GM21526 (cell line): ENCODE data around the gene SIK3.

Source experiments
- ATAC-seq: cut with Tn5 transposase; IDR thresholded peaks from one replicate; pipeline ENCODE4 v1.9.1; 2021; ENCODE audit warnings: moderate library complexity; ENCODE audit not compliant: unreplicated experiment, low FRiP score

SIK3 gene

GRCh38 chr11:116936754-116937446 lies 161.3 kb downstream of the SIK3 start:
- no peak for ATAC-seq

GRCh38 chr11:116935514-116935913 lies 162.7 kb downstream of the SIK3 start:
- no peak for ATAC-seq

GRCh38 chr11:116935089-116935488 lies 163.1 kb downstream of the SIK3 start:
- no peak for ATAC-seq

GRCh38 chr11:116933961-116934360 lies 164.3 kb downstream of the SIK3 start:
- no peak for ATAC-seq

GRCh38 chr11:116932181-116932580 lies 166.0 kb downstream of the SIK3 start:
- ATAC-seq, result no peak

- ATAC-seq, result no peak
These were observed 166.8 kb downstream of the SIK3 start for GRCh38 chr11:116931206-116931953.

GRCh38 chr11:116930586-116930985 lies 167.6 kb downstream of the SIK3 start:
- no peak for ATAC-seq

- ATAC-seq, result no peak
These were observed 168.1 kb downstream of the SIK3 start for GRCh38 chr11:116930177-116930576.

- ATAC-seq, result no peak
These were observed 168.7 kb downstream of the SIK3 start for GRCh38 chr11:116929414-116930090.

- ATAC-seq, result no peak
These were observed 169.4 kb downstream of the SIK3 start for GRCh38 chr11:116928845-116929244.

- ATAC-seq, result peak; percentile 65
These were observed 170.0 kb downstream of the SIK3 start for GRCh38 chr11:116928102-116928777.

GRCh38 chr11:116927163-116927974 lies 170.9 kb downstream of the SIK3 start:
- ATAC-seq, result no peak

GRCh38 chr11:116925050-116925449 lies 173.2 kb downstream of the SIK3 start:
- no peak for ATAC-seq

GRCh38 chr11:116918925-116919655 lies 179.1 kb downstream of the SIK3 start:
- no peak for ATAC-seq

GRCh38 chr11:116917632-116918031 lies 180.6 kb downstream of the SIK3 start:
- ATAC-seq, result no peak

GRCh38 chr11:116916886-116917285 lies 181.3 kb downstream of the SIK3 start:
- ATAC-seq, result no peak

GRCh38 chr11:116916052-116916451 lies 182.2 kb downstream of the SIK3 start:
- no peak for ATAC-seq

GRCh38 chr11:116913000-116913399 lies 185.2 kb downstream of the SIK3 start:
- no peak for ATAC-seq

- ATAC-seq, result no peak
These were observed 186.1 kb downstream of the SIK3 start for GRCh38 chr11:116911976-116912734.
